ENCODE results near the gene RBCK1. TPM values are rescaled to one million over a fixed set of nuclear protein-coding genes. Genes with fewer than 3 reads are reported as not detected.

RBCK1 gene
- total and polyA plus RNA-seq, 10 of the 15 experiments (the other 5 are each of a cell fraction or from before 2014, with no cell fraction given) = 14.1 to 99.7 (median 76.0) TPM

- Histone ChIP-seq H3K9me3 (replicated peaks; ENCODE audit: control insufficient read depth, insufficient read depth, low read length) (no peaks in the 10 kb centered on the region; the same call in 1 of the 3 replicates), H3K4me1 (ENCODE audit: control insufficient read depth, insufficient read depth, low read length) (peaks cover 3% of the 10 kb centered on the region; the same call in 1 of the 2 replicates), H2AFZ (ENCODE audit: control insufficient read depth, low read depth, low read length) (no peak overlapping the region), H3K4me2 (ENCODE audit: control insufficient read depth, insufficient read depth) (no peak overlapping the region), H3K9ac (ENCODE audit: control insufficient read depth, insufficient read depth, low read length) (no peak overlapping the region), H4K20me1 (ENCODE audit: control insufficient read depth, insufficient read depth) (no peaks in the 10 kb centered on the region), H3K4me3 (no peak overlapping the region), H3K36me3 (ENCODE audit: control insufficient read depth in 2 of 2, insufficient read depth in 2 of 2, low read length in 1 of 2) (peaks cover 0 to 4% of the 10 kb centered on the region in 2 experiments; a peak in 2 of 4 replicates), H3K27me3 (replicated peaks in 1 of 2; ENCODE audit: control insufficient read depth in 2 of 2, insufficient read depth in 2 of 2, low read length in 1 of 2) (no peaks in the 10 kb centered on the region), H3K79me2 (ENCODE audit: control insufficient read depth, insufficient read depth, low read length) (no peaks in the 10 kb centered on the region), H3K27ac (ENCODE audit: control insufficient read depth, insufficient read depth) (no peak overlapping the region)
- SMC1A ChIA-PET (ENCODE audit: uncharacterized antibody, unreplicated experiment) = no interaction called here
- intact Hi-C loops (cut with micrococcal nuclease; ENCODE audit: unreplicated experiment) = no loop called here
- RAD21 ChIA-PET (ENCODE audit: unreplicated experiment) = no interaction called here
- POLR2A ChIA-PET = interaction anchor here (0.6 kb wide), 1 partner anchor 14 kb away, joined by 3 read pairs; no protein-coding TSS in a partner anchor
- 60% methylated on average over 2 of the region's 2 CpGs for WGBS (ENCODE audit: insufficient coverage, insufficient replicate concordance, low lambda C conversion rate, missing lambda C conversion rate)
- TF ChIP-seq, protein P1, sequence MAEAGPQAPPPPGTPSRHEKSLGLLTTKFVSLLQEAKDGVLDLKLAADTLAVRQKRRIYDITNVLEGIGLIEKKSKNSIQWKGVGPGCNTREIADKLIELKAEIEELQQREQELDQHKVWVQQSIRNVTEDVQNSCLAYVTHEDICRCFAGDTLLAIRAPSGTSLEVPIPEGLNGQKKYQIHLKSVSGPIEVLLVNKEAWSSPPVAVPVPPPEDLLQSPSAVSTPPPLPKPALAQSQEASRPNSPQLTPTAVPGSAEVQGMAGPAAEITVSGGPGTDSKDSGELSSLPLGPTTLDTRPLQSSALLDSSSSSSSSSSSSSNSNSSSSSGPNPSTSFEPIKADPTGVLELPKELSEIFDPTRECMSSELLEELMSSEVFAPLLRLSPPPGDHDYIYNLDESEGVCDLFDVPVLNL (IDR thresholded peaks at IDR 0.05; ENCODE audit: low read depth, low read length) = no peak
- TF ChIP-seq POLR2AphosphoS5 (IDR thresholded peaks at IDR 0.05; ENCODE audit: low read length) = no peak
- no peak for TF ChIP-seq TBL1XR1 (IDR thresholded peaks at IDR 0.05; ENCODE audit: low read depth, low read length)
- TF ChIP-seq PBX3 (IDR thresholded peaks at IDR 0.05; ENCODE audit: insufficient replicate concordance, low read depth, low read length) = no peak
- TF ChIP-seq BHLHE40 (IDR thresholded peaks at IDR 0.05; ENCODE audit: borderline replicate concordance in 1 of 2, low read depth in 2 of 2, low read length in 1 of 2) = no peak
- TF ChIP-seq DPF2 (IDR thresholded peaks at IDR 0.05) = no peak
- TF ChIP-seq WRNIP1 (IDR thresholded peaks at IDR 0.05; ENCODE audit: borderline replicate concordance, low read depth, low read length) = no peak
- CTCF ChIA-PET = no interaction called here
- FAIRE-seq = no peak
- no TSS peak for BruUV-seq (replicated peaks)
- in situ Hi-C loops (cut with MboI) = no loop called here
- ATAC-seq = no peak
- DNase-seq (ENCODE audit: low read depth, low spot score) = no peak
Observed at GRCh38 chr20:402496-402885, 5.6 kb upstream of the RBCK1 start.

Data from GM12878 (cell line).